Astrocyte (in vitro differentiated cells and primary cell): Measurements from ENCODE around the gene UQCC5. TPM values are rescaled to one million over a fixed set of nuclear protein-coding genes. Genes with fewer than 3 reads are reported as not detected.

ENCODE experiments used
- DNase-seq: peaks from one replicate; pipeline ENCODE4 v3.0.0-alpha.2; 2010; ENCODE audit warnings: low read depth
- FAIRE-seq: peaks from 2 replicates; lab custom pipeline; 2011; peaks lifted over from hg19 to GRCh38; lab: Jason Lieb, UNC
- H2AFZ ChIP-seq: 2 replicates; pipeline ENCODE4 v1.6.0; 2012; ENCODE audit warnings: low read depth, low read length, inconsistent platforms
- H3K27ac ChIP-seq: 2 replicates; pipeline ENCODE4 v1.5.1; 2011; ENCODE audit warnings: low read depth, low read length, inconsistent platforms
- H3K27me3 ChIP-seq: 2 replicates; pipeline ENCODE4 v1.6.0; 2011; ENCODE audit warnings: low read length, inconsistent platforms; ENCODE audit not compliant: insufficient read depth
- H3K36me3 ChIP-seq: 2 replicates; pipeline ENCODE4 v1.5.1; 2011; ENCODE audit warnings: low read length, inconsistent platforms; ENCODE audit not compliant: insufficient read depth
- H3K4me1 ChIP-seq: 2 replicates; pipeline ENCODE4 v1.5.1; 2011; ENCODE audit warnings: low read length, inconsistent platforms; ENCODE audit not compliant: insufficient read depth
- H3K4me2 ChIP-seq: 2 replicates; pipeline ENCODE4 v1.6.0; 2012; ENCODE audit warnings: low read length, inconsistent platforms
- H3K4me3 ChIP-seq: 2 replicates; pipeline ENCODE4 v1.5.1; 2011; ENCODE audit warnings: low read depth, mild to moderate bottlenecking, low read length, inconsistent platforms; ENCODE audit not compliant: insufficient read depth
- H3K79me2 ChIP-seq: 2 replicates; pipeline ENCODE4 v1.6.0; 2012; ENCODE audit warnings: mild to moderate bottlenecking, low read length, inconsistent platforms; ENCODE audit not compliant: insufficient read depth
- H3K9ac ChIP-seq: 2 replicates; pipeline ENCODE4 v1.6.0; 2012; ENCODE audit warnings: mild to moderate bottlenecking, low read length, inconsistent platforms
- H3K9me3 ChIP-seq: 2 replicates; pipeline ENCODE4 v1.5.1; 2012; ENCODE audit warnings: low read depth, mild to moderate bottlenecking, low read length, inconsistent platforms; ENCODE audit not compliant: insufficient read depth
- H4K20me1 ChIP-seq: 2 replicates; pipeline ENCODE4 v1.6.0; 2012; ENCODE audit warnings: low read length, inconsistent platforms; ENCODE audit not compliant: insufficient read depth
- H3K27ac Mint-ChIP-seq: one replicate; pipeline ENCODE4 v1.8.0; 2021; ENCODE audit warnings: mild to moderate bottlenecking, mixed read lengths; ENCODE audit not compliant: unreplicated experiment
- H3K27me3 Mint-ChIP-seq: one replicate; pipeline ENCODE4 v1.8.0; 2021; ENCODE audit warnings: low read depth, mixed read lengths; ENCODE audit not compliant: unreplicated experiment
- H3K36me3 Mint-ChIP-seq: one replicate; pipeline ENCODE4 v1.8.0; 2021; ENCODE audit warnings: low read depth, mixed read lengths; ENCODE audit not compliant: unreplicated experiment
- H3K4me1 Mint-ChIP-seq: one replicate; pipeline ENCODE4 v1.8.0; 2021; ENCODE audit warnings: low read depth, mixed read lengths; ENCODE audit not compliant: unreplicated experiment
- H3K4me3 Mint-ChIP-seq: one replicate; pipeline ENCODE4 v1.8.0; 2021; ENCODE audit warnings: mild to moderate bottlenecking, moderate library complexity, mixed read lengths; ENCODE audit not compliant: unreplicated experiment
- H3K9me3 Mint-ChIP-seq: one replicate; pipeline ENCODE4 v1.8.0; 2021; ENCODE audit warnings: mild to moderate bottlenecking, mixed read lengths; ENCODE audit not compliant: unreplicated experiment
- CTCF ChIP-seq: IDR thresholded peaks from 2 replicates; pipeline ENCODE4 v1.5.1; 2011; ENCODE audit warnings: low read depth, mild to moderate bottlenecking, inconsistent platforms, low read length, moderate library complexity; ENCODE audit not compliant: insufficient read depth
- EZH2 ChIP-seq: IDR thresholded peaks from 2 replicates; pipeline ENCODE4 v1.6.1; 2012; ENCODE audit warnings: mild to moderate bottlenecking, low read length, inconsistent platforms; ENCODE audit not compliant: insufficient read depth
- total RNA-seq: library from RNA; stranded (reverse); gene quantifications from 2 replicates; pipeline ENCODE4 v1.2.1, GENCODE V29; 2021

Gene UQCC5
- total RNA-seq, 1 donor from 2014 or later: 22.9 TPM

GRCh38 chr3:52568069-52568468 is 31.7 kb downstream of the UQCC5 start:
- Histone ChIP-seq H3K36me3 (peaks cover 18% of the 10 kb centered on the region), H4K20me1 (no peaks in the 10 kb centered on the region), H3K9me3 (no peaks in the 10 kb centered on the region), H3K4me2 (no peak overlapping the region), H3K4me1 (peaks cover 2% of the 10 kb centered on the region), H3K9ac (no peak overlapping the region), H3K27ac (no peak overlapping the region), H3K79me2 (no peaks in the 10 kb centered on the region), H3K4me3 (no peak overlapping the region), H2AFZ (no peak overlapping the region), H3K27me3 (no peaks in the 10 kb centered on the region)
- H3K4me1 Mint-ChIP-seq: peaks cover 7% of the 10 kb centered on the region
- FAIRE-seq (no peak), DNase-seq (no peak)
- no peaks in the 10 kb centered on the region for H3K9me3 Mint-ChIP-seq
- no peak overlapping the region for H3K27ac Mint-ChIP-seq
- peaks cover 2% of the 10 kb centered on the region for H3K36me3 Mint-ChIP-seq
- H3K4me3 Mint-ChIP-seq: no peak overlapping the region
- H3K27me3 Mint-ChIP-seq: no peaks in the 10 kb centered on the region
- no peak for TF ChIP-seq EZH2
- no peak for TF ChIP-seq CTCF

- Histone ChIP-seq H4K20me1 (peaks cover 4% of the 10 kb centered on the region), H3K9me3 (no peaks in the 10 kb centered on the region), H3K4me3 (no peak overlapping the region), H3K79me2 (no peaks in the 10 kb centered on the region), H3K9ac (no peak overlapping the region), H3K27me3 (no peaks in the 10 kb centered on the region), H2AFZ (no peak overlapping the region), H3K27ac (peak overlapping the region; percentile 27), H3K4me2 (no peak overlapping the region), H3K36me3 (peaks cover 12% of the 10 kb centered on the region), H3K4me1 (peaks cover 2% of the 10 kb centered on the region)
- Mint-ChIP-seq H3K4me1 (peaks cover 7% of the 10 kb centered on the region), H3K9me3 (no peaks in the 10 kb centered on the region), H3K27ac (peak overlapping the region; percentile 22), H3K4me3 (no peak overlapping the region), H3K27me3 (no peaks in the 10 kb centered on the region), H3K36me3 (peaks cover 6% of the 10 kb centered on the region)
- TF ChIP-seq EZH2 (no peak), CTCF (no peak)
- FAIRE-seq: no peak
- peak; percentile 57 for DNase-seq
These were observed 33.7 kb downstream of the UQCC5 start for GRCh38 chr3:52570076-52570475.

GRCh38 chr3:52572221-52572620 is 35.8 kb downstream of the UQCC5 start:
- no peaks in the 10 kb centered on the region for H3K9me3 ChIP-seq
- no peaks in the 10 kb centered on the region for H3K27me3 ChIP-seq
- H3K79me2 ChIP-seq: no peaks in the 10 kb centered on the region
- H3K36me3 ChIP-seq: peaks cover 21% of the 10 kb centered on the region
- no peaks in the 10 kb centered on the region for H3K27me3 Mint-ChIP-seq
- H3K27ac Mint-ChIP-seq: no peak overlapping the region
- H3K27ac ChIP-seq: no peak overlapping the region
- H3K4me2 ChIP-seq: no peak overlapping the region
- H4K20me1 ChIP-seq: peaks cover 4% of the 10 kb centered on the region
- FAIRE-seq: no peak
- H2AFZ ChIP-seq: no peak overlapping the region
- H3K9ac ChIP-seq: no peak overlapping the region
- no peak for DNase-seq
- no peak overlapping the region for H3K4me3 ChIP-seq
- TF ChIP-seq CTCF (no peak), EZH2 (no peak)
- H3K36me3 Mint-ChIP-seq: peaks cover 10% of the 10 kb centered on the region
- H3K4me1 Mint-ChIP-seq: peaks cover 7% of the 10 kb centered on the region
- H3K4me1 ChIP-seq: peaks cover 2% of the 10 kb centered on the region
- no peak overlapping the region for H3K4me3 Mint-ChIP-seq
- no peaks in the 10 kb centered on the region for H3K9me3 Mint-ChIP-seq
